GM19324 (cell line): ENCODE results near the gene TMEM239.

Experiments
- ATAC-seq: cut with Tn5 transposase; IDR thresholded peaks from one replicate; pipeline ENCODE4 v1.9.1; 2021; ENCODE audit warnings: mild to moderate bottlenecking, moderate library complexity; ENCODE audit not compliant: unreplicated experiment, low FRiP score

The TMEM239 gene

GRCh38 chr20:2840967-2841531 is 24.9 kb downstream of the TMEM239 start:
- peak; percentile 33 for ATAC-seq

GRCh38 chr20:2845607-2846006 is 29.4 kb downstream of the TMEM239 start:
- no peak for ATAC-seq

GRCh38 chr20:2846698-2847097 is 30.5 kb downstream of the TMEM239 start:
- no peak for ATAC-seq

- ATAC-seq = no peak
These were observed 31.6 kb downstream of the TMEM239 start for GRCh38 chr20:2847802-2848201.

GRCh38 chr20:2849529-2849928 is 33.4 kb downstream of the TMEM239 start:
- no peak for ATAC-seq

- no peak for ATAC-seq
These were observed 34.9 kb downstream of the TMEM239 start for GRCh38 chr20:2851086-2851485.

GRCh38 chr20:2858591-2858990 is 42.4 kb downstream of the TMEM239 start:
- ATAC-seq = no peak

- ATAC-seq = no peak
These were observed 43.4 kb downstream of the TMEM239 start for GRCh38 chr20:2859330-2860121.

GRCh38 chr20:2864626-2865025 is 48.5 kb downstream of the TMEM239 start:
- no peak for ATAC-seq

GRCh38 chr20:2865101-2865500 is 48.9 kb downstream of the TMEM239 start:
- no peak for ATAC-seq

- no peak for ATAC-seq
These were observed 49.5 kb downstream of the TMEM239 start for GRCh38 chr20:2865630-2866029.

- no peak for ATAC-seq
These were observed 50.1 kb downstream of the TMEM239 start for GRCh38 chr20:2866236-2866635.

- ATAC-seq = no peak
These were observed 51.1 kb downstream of the TMEM239 start for GRCh38 chr20:2867081-2867864.
